Esophagus mucosa (tissue), 1 donor: Measurements from ENCODE around the gene PLEK. TPM values are rescaled to one million over a fixed set of nuclear protein-coding genes. Genes with fewer than 3 reads are reported as not detected.
"Not testable (repeated sequence)": the region's sequence is repeated elsewhere in the genome, so short reads cannot be mapped to it uniquely, and the experiment has no call there.

ENCODE experiments used
- ATAC-seq: fragments of 200-7000 bp; cut with Tn5 transposase; one replicate; pipeline ENCODE4 v1.9.1; 2020
- total RNA-seq: library from RNA; stranded (reverse); gene quantifications from one replicate; pipeline ENCODE4 v1.2.4, GENCODE V29; 2023
- donor health status: DM: yes; HTN: yes; CAD: no.

Gene PLEK
- 1.00 TPM for total RNA-seq

GRCh38 chr2:68365087-68365486 lies at the start of gene PLEK:
PLEK (plus strand) TSS chr2:68365282; CDS start chr2:68365352, 70 bp downstream.
- ATAC-seq = peak; percentile 34

- ATAC-seq = no peak
Measured at GRCh38 chr2:68316111-68316510, 49.0 kb upstream of the PLEK start.

DNA sequence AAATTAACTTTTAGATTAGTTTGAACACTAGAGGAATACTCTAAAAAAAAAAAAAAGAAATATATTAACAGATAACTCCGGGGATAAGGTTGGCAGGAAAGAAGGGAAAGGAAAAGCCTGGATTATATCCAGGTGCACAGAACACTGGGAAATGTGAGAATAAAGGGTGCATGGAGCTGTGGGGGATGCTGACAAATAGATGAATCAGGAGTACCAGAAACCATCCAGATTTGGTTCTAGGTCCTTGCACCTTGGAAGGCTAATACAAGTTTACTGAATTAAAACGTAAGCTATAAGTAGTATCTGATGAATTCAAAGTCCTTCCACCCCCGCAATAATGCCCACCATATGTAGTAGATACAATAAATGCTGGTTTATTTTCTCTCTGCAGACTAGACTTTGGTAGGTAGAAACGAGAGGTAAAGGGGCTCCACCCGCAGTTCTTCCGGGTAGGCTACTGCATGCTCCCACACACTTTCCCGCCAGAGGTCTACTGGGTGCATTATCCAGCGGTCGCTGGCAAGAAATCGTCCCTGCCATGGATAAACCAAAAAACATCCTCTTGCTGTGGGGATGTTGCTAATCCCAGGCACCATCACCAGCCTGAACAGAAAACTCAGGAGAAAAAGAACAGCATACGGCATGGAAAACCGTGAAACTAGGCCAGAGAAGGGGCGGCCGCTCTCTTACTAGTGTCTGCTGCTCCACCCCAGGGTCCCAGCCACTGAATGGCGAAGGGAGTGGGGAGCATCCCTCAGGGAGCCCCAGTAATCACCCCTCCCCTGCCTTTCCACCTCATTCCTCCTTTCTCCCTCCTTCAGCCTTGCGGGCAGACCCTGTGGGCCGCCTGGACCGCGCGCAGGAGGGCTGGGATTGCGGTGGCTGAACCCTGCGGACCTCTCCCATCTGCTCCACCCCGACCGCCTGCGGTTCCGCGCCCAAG lies 46.8 kb upstream of the PLEK start:
- no peak for ATAC-seq

- ATAC-seq = peak; percentile 33
Measured at GRCh38 chr2:68318914-68319397, 46.1 kb upstream of the PLEK start.

- peak; percentile 46 for ATAC-seq
Measured at GRCh38 chr2:68319398-68320117, 45.5 kb upstream of the PLEK start, which contains the start of gene CNRIP1. CNRIP1 (minus strand) TSS chr2:68319949; CDS start chr2:68319400, 549 bp downstream.

DNA sequence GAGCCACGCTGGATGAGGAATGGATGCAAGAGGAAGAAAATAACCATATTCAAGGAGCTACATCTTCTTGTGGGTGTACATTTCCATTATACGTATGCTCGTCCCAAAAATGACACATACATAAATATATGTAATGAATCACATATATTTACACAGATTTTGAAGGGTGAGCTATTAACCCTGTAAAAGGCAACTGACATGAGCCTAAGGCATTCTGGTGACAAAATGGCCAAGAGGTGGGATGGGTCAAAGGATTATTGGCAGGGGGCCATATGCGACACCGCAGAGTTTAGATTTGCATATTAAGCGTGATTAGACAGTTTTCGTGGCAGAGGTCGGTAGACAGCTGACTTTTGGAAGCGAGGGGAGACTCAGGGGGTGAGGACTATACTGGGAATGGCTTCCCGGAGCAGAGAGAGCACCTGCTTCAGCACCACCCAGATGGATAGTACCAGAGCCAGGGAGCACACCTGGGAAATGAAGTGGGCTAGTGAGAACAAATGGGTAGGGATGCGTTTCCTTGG lies 44.9 kb upstream of the PLEK start:
- peak; percentile 43 for ATAC-seq

GRCh38 chr2:68325056-68325455 lies 40.0 kb upstream of the PLEK start:
- ATAC-seq = no peak

DNA sequence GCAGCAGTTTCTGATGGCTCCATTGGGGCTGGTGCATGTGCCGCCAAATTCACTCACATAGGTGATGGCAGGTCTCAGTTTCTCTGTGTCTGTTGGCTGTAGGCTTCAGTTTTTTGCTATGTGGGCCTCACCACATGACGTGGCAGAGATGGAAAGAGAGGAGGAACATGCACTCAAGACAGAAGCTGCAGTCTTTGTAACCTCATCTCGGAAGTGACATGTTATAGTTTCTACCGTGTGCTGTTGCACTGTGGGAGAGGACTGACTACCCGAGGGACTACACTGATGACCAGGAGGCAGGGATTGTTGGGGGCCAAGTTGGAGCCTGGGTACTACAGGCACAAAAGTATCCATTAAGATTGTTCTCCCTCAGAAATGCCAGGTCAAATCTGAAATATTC lies 36.2 kb upstream of the PLEK start:
- ATAC-seq = no peak

- no peak for ATAC-seq
Measured at GRCh38 chr2:68330691-68331090, 34.4 kb upstream of the PLEK start.

DNA sequence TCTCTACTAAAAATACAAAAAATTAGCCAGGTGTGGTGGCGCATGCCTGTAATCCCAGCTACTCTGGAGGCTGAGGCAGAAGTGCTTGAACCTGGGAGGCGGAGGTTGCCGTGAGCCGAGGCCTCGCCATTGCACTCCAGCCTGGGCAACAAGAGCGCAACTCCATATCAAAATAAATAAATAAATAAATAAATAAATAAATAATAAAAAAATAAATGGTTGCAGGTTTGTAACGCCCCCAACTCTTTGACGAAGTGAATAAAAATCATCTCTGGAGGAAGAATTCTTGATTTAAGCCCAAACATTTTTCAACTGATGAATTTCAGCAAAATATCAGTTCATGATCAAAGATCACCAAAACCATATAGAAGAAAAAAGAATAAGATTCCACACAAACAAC lies 32.1 kb upstream of the PLEK start:
- no peak for ATAC-seq

- ATAC-seq = no peak
Measured at GRCh38 chr2:68333931-68334330, 31.2 kb upstream of the PLEK start.

DNA sequence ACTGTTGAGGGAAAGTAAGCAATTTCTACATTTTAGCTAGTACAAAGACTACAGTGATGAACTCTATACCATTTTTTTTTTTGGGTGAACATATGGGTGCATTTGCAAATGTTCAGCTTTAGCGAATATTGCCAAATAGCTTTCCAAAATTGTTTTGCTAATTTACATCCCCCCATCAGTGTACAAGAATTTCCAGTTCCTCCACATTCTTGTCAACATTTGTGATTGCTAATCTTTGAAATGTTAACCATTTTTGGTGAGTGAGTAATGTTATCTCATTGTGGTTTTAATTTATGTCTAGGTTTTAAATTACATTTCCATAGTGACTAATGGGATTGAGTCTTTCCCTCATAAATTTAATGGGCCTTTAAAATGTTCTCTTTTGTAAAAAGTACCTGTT lies 28.9 kb upstream of the PLEK start:
- no peak for ATAC-seq

DNA sequence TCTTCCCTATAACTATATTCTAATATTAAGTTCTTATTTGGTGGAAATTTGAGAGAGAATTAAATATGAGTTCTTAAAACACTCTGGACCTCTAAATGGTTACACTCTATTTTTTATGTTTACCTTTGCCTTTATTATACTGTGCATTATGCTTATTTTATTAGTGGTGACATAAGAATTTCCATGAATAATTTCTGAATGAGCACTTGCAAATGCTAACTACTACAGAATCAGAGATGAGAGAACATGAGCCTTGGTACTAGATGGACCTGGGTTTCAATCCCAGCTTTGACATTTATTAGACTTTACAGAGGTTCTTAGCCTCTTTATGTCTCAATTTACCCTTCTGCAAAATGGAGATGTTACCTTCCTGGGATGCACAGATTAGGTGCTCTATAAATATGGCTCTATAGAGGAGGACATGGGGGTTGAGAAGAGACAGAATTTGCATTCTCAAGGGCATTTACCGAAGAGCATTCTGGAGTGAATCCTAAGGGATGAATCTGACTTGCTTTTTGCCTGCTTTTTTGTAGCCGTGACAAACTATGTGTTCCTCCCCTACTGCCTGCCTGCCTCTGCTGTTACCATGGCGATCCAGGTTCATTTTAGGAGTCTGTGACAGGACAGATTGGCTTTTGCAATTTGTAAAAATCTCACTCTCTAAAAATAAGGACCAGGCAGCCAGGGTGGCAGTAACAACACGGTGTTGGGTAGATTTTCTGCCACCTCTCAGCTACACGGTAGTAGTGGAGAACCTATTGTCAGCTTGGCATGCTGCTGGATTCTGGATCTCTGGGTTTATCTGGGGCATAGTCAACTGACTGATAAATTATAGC lies 24.6 kb upstream of the PLEK start:
- ATAC-seq = no peak

GRCh38 chr2:68341062-68341329 lies 24.1 kb upstream of the PLEK start:
- no peak for ATAC-seq

DNA sequence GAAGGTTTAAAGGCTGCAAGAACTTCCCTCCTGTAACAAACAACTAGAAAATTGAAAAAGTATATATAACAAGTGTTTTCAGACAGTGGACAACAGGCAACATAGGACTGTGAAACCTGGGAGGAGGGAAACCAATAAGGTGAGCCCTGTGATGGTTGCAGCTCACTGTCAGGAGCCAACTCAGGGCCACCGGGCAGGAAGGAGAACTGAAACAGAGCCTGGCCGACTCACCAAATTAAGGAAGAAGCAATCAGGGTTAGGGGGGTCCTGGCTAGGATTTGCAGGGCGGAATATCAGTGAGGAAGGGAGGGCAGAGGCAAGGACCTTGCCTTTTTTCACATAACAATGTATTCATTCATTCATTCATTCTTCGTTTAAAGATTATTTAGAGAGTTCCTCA lies 23.5 kb upstream of the PLEK start:
- ATAC-seq = no peak

GRCh38 chr2:68342470-68342869 lies 22.6 kb upstream of the PLEK start:
- no peak for ATAC-seq

GRCh38 chr2:68344031-68344430 lies 21.1 kb upstream of the PLEK start:
- ATAC-seq = no peak

GRCh38 chr2:68345129-68345875 lies 19.8 kb upstream of the PLEK start:
- no peak for ATAC-seq

DNA sequence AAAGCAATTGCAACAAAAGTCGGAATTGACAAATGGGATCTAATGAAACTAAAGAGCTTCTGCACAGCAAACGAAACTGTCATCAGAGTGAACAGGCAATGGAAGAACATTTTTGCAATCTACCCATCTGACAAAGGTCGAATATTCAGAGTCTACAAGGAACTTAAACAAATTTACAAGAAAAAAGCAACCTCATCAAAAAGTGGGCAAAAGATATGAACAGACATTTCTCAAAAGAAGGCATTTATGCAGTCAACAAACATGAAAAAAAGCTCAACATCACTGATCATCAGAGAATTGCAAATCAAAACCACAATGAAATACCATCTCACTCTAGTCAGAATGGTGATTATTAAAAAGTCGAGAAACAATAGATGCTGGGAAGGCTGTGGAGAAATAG lies 16.0 kb upstream of the PLEK start:
- ATAC-seq = not testable (repeated sequence)

- no peak for ATAC-seq
Measured at GRCh38 chr2:68351997-68352396, 13.1 kb upstream of the PLEK start.

GRCh38 chr2:68352651-68353391 lies 12.3 kb upstream of the PLEK start:
- ATAC-seq = no peak
